H1 (cell line): ENCODE measurements around the gene ANKH. TPM values are rescaled to one million over a fixed set of nuclear protein-coding genes. Genes with fewer than 3 reads are reported as not detected.

Source experiments
- CTCF ChIA-PET: fragments of 300-600 bp; sonication (Branson Sonifier 250); formaldehyde crosslinking; loops from one replicate; lab custom pipeline; 2021; ENCODE audit not compliant: partially characterized antibody; lab: Charles Lee
- POLR2A ChIA-PET: fragments of 300-600 bp; sonication (Branson Sonifier 250); formaldehyde crosslinking; loops from one replicate; lab custom pipeline; 2021; ENCODE audit warnings: inconsistent platforms; ENCODE audit not compliant: partially characterized antibody; lab: Charles Lee
- DNase-seq, 2 experiments: peaks; one replicate each; pipeline versions ENCODE4 v3.0.0 to v3.0.0-alpha.2; 2010 to 2022; ENCODE audit warnings: low spot score in 2 of 2, low read depth in 1 of 2, mixed read lengths in 1 of 2
- FAIRE-seq: peaks from 2 replicates; lab custom pipeline; 2011; peaks lifted over from hg19 to GRCh38; lab: Jason Lieb, UNC
- H2AFZ ChIP-seq: 2 replicates; pipeline ENCODE4 v1.8.1; 2012; ENCODE audit warnings: low read length, inconsistent platforms
- H2AK5ac ChIP-seq: 2 replicates; pipeline ENCODE4 v1.6.1; 2013; ENCODE audit warnings: low read depth, low read length
- H2BK120ac ChIP-seq: replicated peaks from 2 replicates; pipeline ENCODE3; 2013; ENCODE audit warnings: low read depth, low read length, inconsistent platforms
- H2BK12ac ChIP-seq: 2 replicates; pipeline ENCODE4 v1.6.1; 2013; ENCODE audit warnings: low read depth, low read length
- H2BK15ac ChIP-seq: 2 replicates; pipeline ENCODE4 v1.6.1; 2013; ENCODE audit warnings: low read length
- H2BK20ac ChIP-seq: 2 replicates; pipeline ENCODE4 v1.6.1; 2013; ENCODE audit warnings: low read length
- H2BK5ac ChIP-seq: 2 replicates; pipeline ENCODE4 v1.6.1; 2013; ENCODE audit warnings: low read depth, low read length
- H3K14ac ChIP-seq: 2 replicates; pipeline ENCODE4 v1.6.1; 2013; ENCODE audit warnings: inconsistent platforms; ENCODE audit not compliant: insufficient read length
- H3K18ac ChIP-seq: 2 replicates; pipeline ENCODE4 v1.6.1; 2013; ENCODE audit warnings: low read length; ENCODE audit errors: extremely low read depth
- H3K23ac ChIP-seq: 2 replicates; pipeline ENCODE4 v1.6.1; 2013; ENCODE audit warnings: inconsistent platforms; ENCODE audit not compliant: insufficient read length
- H3K23me2 ChIP-seq: 2 replicates; pipeline ENCODE4 v1.6.1; 2013; ENCODE audit warnings: low read depth, low read length
- H3K27ac ChIP-seq: 2 replicates; pipeline ENCODE4 v1.6.1; 2011; ENCODE audit warnings: low read depth, low read length, inconsistent platforms
- H3K27me3 ChIP-seq, 4 experiments: replicated peaks in 1 of 4; 1 replicate in 1 of 4; 2 replicates in 3 of 4; pipeline versions ENCODE4 v1.6.1 to v1.8.1; 2011 to 2013; ENCODE audit warnings: low read length in 3 of 4, mild to moderate bottlenecking in 3 of 4, inconsistent platforms in 2 of 4, mixed read lengths in 2 of 4, moderate library complexity in 1 of 4; ENCODE audit not compliant: control insufficient read depth in 3 of 4, insufficient read depth in 3 of 4; ENCODE audit errors: extremely low read depth in 1 of 4
- H3K36me3 ChIP-seq, 4 experiments: 2 replicates each; pipeline versions ENCODE4 v1.6.1 to v1.8.1; 2011 to 2013; ENCODE audit warnings: mild to moderate bottlenecking in 4 of 4, low read length in 3 of 4, moderate library complexity in 2 of 4, control low read depth in 1 of 4, inconsistent platforms in 1 of 4; ENCODE audit not compliant: insufficient read depth in 4 of 4, control insufficient read depth in 2 of 4
- H3K4ac ChIP-seq: replicated peaks from 2 replicates; pipeline ENCODE3; 2013; ENCODE audit warnings: low read length, low read depth, mixed read lengths, inconsistent platforms; ENCODE audit not compliant: insufficient read length
- H3K4me1 ChIP-seq, 4 experiments: replicated peaks in 1 of 4; 1 replicate in 1 of 4; 2 replicates in 3 of 4; pipeline versions ENCODE4 v1.6.1 to v1.8.1; 2011 to 2013; ENCODE audit warnings: low read length in 3 of 4, inconsistent platforms in 2 of 4, mixed read lengths in 1 of 4; ENCODE audit not compliant: insufficient read depth in 4 of 4, control insufficient read depth in 3 of 4
- H3K4me2 ChIP-seq, 2 experiments: 2 replicates each; pipeline versions ENCODE4 v1.6.1 to v1.8.1; 2011 to 2013; ENCODE audit warnings: low read depth in 2 of 2, low read length in 2 of 2, control low read depth in 1 of 2, inconsistent platforms in 1 of 2, mild to moderate bottlenecking in 1 of 2; ENCODE audit not compliant: insufficient read depth in 1 of 2
- H3K4me3 ChIP-seq, 4 experiments: fragments of 200-600, 300-600 bp in 1 of 4; sonication (generic), shearing (Covaris generic), sonication (Bioruptor Twin) in 1 of 4; 2 replicates each; pipeline versions ENCODE4 v1.5.1 to v1.8.1; 2011 to 2016; ENCODE audit warnings: low read length in 4 of 4, low read depth in 3 of 4, control low read depth in 2 of 4, inconsistent platforms in 2 of 4, mild to moderate bottlenecking in 2 of 4, mixed read lengths in 1 of 4, moderate library complexity in 1 of 4; ENCODE audit not compliant: insufficient read depth in 2 of 4; ENCODE audit errors: extremely low read depth in 1 of 4
- H3K56ac ChIP-seq: replicated peaks from 2 replicates; pipeline ENCODE3; 2013; ENCODE audit warnings: low read depth, mild to moderate bottlenecking, mixed read lengths, low read length, inconsistent platforms; ENCODE audit not compliant: insufficient read length
- H3K79me1 ChIP-seq: 2 replicates; pipeline ENCODE4 v1.6.1; 2013; ENCODE audit warnings: low read depth, low read length, control low read depth
- H3K79me2 ChIP-seq, 2 experiments: 2 replicates each; pipeline versions ENCODE4 v1.6.1 to v1.8.1; 2012 to 2013; ENCODE audit warnings: low read length in 2 of 2, mild to moderate bottlenecking in 2 of 2, inconsistent platforms in 1 of 2; ENCODE audit not compliant: insufficient read depth in 2 of 2, control insufficient read depth in 1 of 2
- H3K9ac ChIP-seq, 4 experiments: replicated peaks in 1 of 4; 1 replicate in 1 of 4; 2 replicates in 3 of 4; pipeline versions ENCODE4 v1.6.1 to v1.8.1; 2011 to 2013; ENCODE audit warnings: low read depth in 3 of 4, low read length in 3 of 4, control low read depth in 2 of 4, mild to moderate bottlenecking in 2 of 4, moderate library complexity in 2 of 4, inconsistent platforms in 1 of 4; ENCODE audit errors: extremely low read depth in 1 of 4
- H3K9me3 ChIP-seq, 2 experiments: 2 replicates each; pipeline versions ENCODE4 v1.6.1 to v1.8.1; 2012 to 2013; ENCODE audit warnings: mild to moderate bottlenecking in 2 of 2, moderate library complexity in 2 of 2, control low read depth in 1 of 2, inconsistent platforms in 1 of 2, low read depth in 1 of 2, low read length in 1 of 2, mixed read lengths in 1 of 2; ENCODE audit not compliant: insufficient read depth in 2 of 2
- H4K20me1 ChIP-seq, 2 experiments: replicated peaks in 1 of 2; 2 replicates each; pipeline versions ENCODE3 to v1.8.1; 2011 to 2013; ENCODE audit warnings: inconsistent platforms in 2 of 2, low read length in 2 of 2, mild to moderate bottlenecking in 1 of 2; ENCODE audit not compliant: insufficient read depth in 2 of 2, control insufficient read depth in 1 of 2
- H4K5ac ChIP-seq: 2 replicates; pipeline ENCODE4 v1.6.1; 2013; ENCODE audit warnings: low read length, low read depth, mixed read lengths, inconsistent platforms; ENCODE audit not compliant: insufficient read length
- H4K8ac ChIP-seq: 2 replicates; pipeline ENCODE4 v1.8.0; 2013; ENCODE audit warnings: mild to moderate bottlenecking, moderate library complexity, low read length, inconsistent platforms; ENCODE audit not compliant: insufficient read depth; ENCODE audit errors: extremely low read depth
- H4K91ac ChIP-seq: replicated peaks from 2 replicates; pipeline ENCODE3; 2013; ENCODE audit warnings: low read length, mixed read lengths, inconsistent platforms; ENCODE audit not compliant: insufficient read length
- BCL11A ChIP-seq, 2 experiments: IDR thresholded peaks; one replicate each; pipeline ENCODE4 v1.6.1; 2011; ENCODE audit warnings: low read depth in 2 of 2, low read length in 2 of 2, mild to moderate bottlenecking in 2 of 2
- E2F6 ChIP-seq: IDR thresholded peaks from 2 replicates; pipeline ENCODE4 v1.6.1; 2012; ENCODE audit warnings: inconsistent platforms
- EGR1 ChIP-seq: IDR thresholded peaks from 2 replicates; pipeline ENCODE4 v1.6.1; 2011; ENCODE audit warnings: low read depth, low read length, borderline replicate concordance
- EP300 ChIP-seq, 2 experiments: IDR thresholded peaks; 1 replicate in 1 of 2; 2 replicates in 1 of 2; pipeline ENCODE4 v1.6.1; 2011 to 2012; ENCODE audit warnings: low read depth in 2 of 2, low read length in 2 of 2, mild to moderate bottlenecking in 2 of 2, borderline replicate concordance in 1 of 2, inconsistent platforms in 1 of 2, moderate library complexity in 1 of 2
- GTF2F1 ChIP-seq: IDR thresholded peaks from 2 replicates; pipeline ENCODE4 v1.6.1; 2012; ENCODE audit warnings: low read depth, low read length, improper control_type of control experiment, borderline replicate concordance
- JUND ChIP-seq: IDR thresholded peaks from 2 replicates; pipeline ENCODE4 v1.6.1; 2011; ENCODE audit warnings: mild to moderate bottlenecking, improper control_type of control experiment, low read length
- KDM4A ChIP-seq: IDR thresholded peaks from one replicate; pipeline ENCODE4 v1.7.1; 2012; ENCODE audit warnings: low read depth, mild to moderate bottlenecking, moderate library complexity, low read length, inconsistent platforms; ENCODE audit not compliant: severe bottlenecking
- RBBP5 ChIP-seq: IDR thresholded peaks from 2 replicates; pipeline ENCODE4 v1.7.1; 2012; ENCODE audit warnings: low read depth, mild to moderate bottlenecking, inconsistent platforms, low read length, moderate library complexity, borderline replicate concordance
- SIN3A ChIP-seq, 2 experiments: IDR thresholded peaks in 1 of 2; conservative IDR thresholded peaks in 1 of 2; 2 replicates each; pipeline ENCODE4 v1.6.1; 2011 to 2012; ENCODE audit warnings: low read length in 2 of 2, improper control_type of control experiment in 1 of 2, low read depth in 1 of 2, mild to moderate bottlenecking in 1 of 2
- TEAD4 ChIP-seq: IDR thresholded peaks from 2 replicates; pipeline ENCODE4 v1.6.1; 2012; ENCODE audit warnings: low read depth, low read length, inconsistent platforms, mixed read lengths
- WGBS, 2 experiments: shearing (Covaris generic) in 1 of 2; methylation state at CpG; one replicate each; pipeline versions ENCODE4 v1.1.6 to v1.1.7; 2013 to 2015; ENCODE audit warnings: low lambda C conversion rate in 2 of 2, mixed read lengths in 2 of 2, inconsistent platforms in 1 of 2, low coverage in 1 of 2, missing lambda C conversion rate in 1 of 2; ENCODE audit not compliant: insufficient replicate concordance in 2 of 2, insufficient coverage in 1 of 2, insufficient read length in 1 of 2; ENCODE audit errors: extremely low coverage in 1 of 2, missing lambda C conversion rate in 1 of 2; 5-methylcytosine and 5-hydroxymethylcytosine counted together
- polyA plus RNA-seq, 7 experiments: library from polyadenylated mRNA; depleted of rRNA in 3 of 7; stranded (reverse) in 5 of 7; unstranded in 2 of 7; fragments of >200 nt in 5 of 7; fragments of 200-250 nt in 2 of 7; gene quantifications; 1 replicate in 5 of 7; 2 replicates in 1 of 7; 4 replicates in 1 of 7; pipeline versions ENCODE4 v1.2.1 to v1.2.3, GENCODE V29; 2011 to 2013; ENCODE audit warnings: missing spikeins in 2 of 7, mixed read lengths in 2 of 7
- total RNA-seq: library from RNA; stranded (reverse); fragmentation: NEBNext Ultra II Directional; extraction: Animal tissue kit (Norgen Biotek cat#: 25700); gene quantifications from 2 replicates; pipeline ENCODE4 v1.2.1, GENCODE V29; 2021

ANKH gene
- total and polyA plus RNA-seq, 2 of the 8 experiments (the other 6 are each of a cell fraction or from before 2014, with no cell fraction given), result 5.3 to 13.0 TPM

GRCh38 chr5:14879393-14879792 lies 7.8 kb upstream of the ANKH start:
- no peak overlapping the region for H2BK5ac ChIP-seq
- H2BK120ac ChIP-seq, result no peak overlapping the region
- POLR2A ChIA-PET, result no interaction called here
- no peaks in the 10 kb centered on the region for H3K79me2 ChIP-seq
- H3K23me2 ChIP-seq, result peaks cover 1% of the 10 kb centered on the region; the same call in 1 of the 2 replicates
- no peak overlapping the region for H2BK12ac ChIP-seq
- WGBS, 2 experiments, result 67% methylated on average over 2 of the region's 2 CpGs; no CpG with 5 or more reads in 1 of the 2 experiments
- H3K9me3 ChIP-seq, result no peaks in the 10 kb centered on the region
- no peak overlapping the region for H3K4me2 ChIP-seq
- H2AFZ ChIP-seq, result no peak overlapping the region
- no peak overlapping the region for H2BK15ac ChIP-seq
- H3K9ac ChIP-seq, result no peak overlapping the region
- no peaks in the 10 kb centered on the region for H3K4me1 ChIP-seq
- no peak overlapping the region for H3K4ac ChIP-seq
- H3K79me1 ChIP-seq, result no peaks in the 10 kb centered on the region
- H3K14ac ChIP-seq, result no peak overlapping the region
- no peak overlapping the region for H3K18ac ChIP-seq
- no peak overlapping the region for H3K27ac ChIP-seq
- no peak overlapping the region for H4K8ac ChIP-seq
- H3K23ac ChIP-seq, result no peak overlapping the region
- H3K36me3 ChIP-seq, result no peaks in the 10 kb centered on the region
- H3K4me3 ChIP-seq, result no peak overlapping the region
- no peak overlapping the region for H2AK5ac ChIP-seq
- H4K91ac ChIP-seq, result no peak overlapping the region
- H2BK20ac ChIP-seq, result no peak overlapping the region
- H4K20me1 ChIP-seq, result no peaks in the 10 kb centered on the region
- peaks cover 0 to 1% (median 0%) of the 10 kb centered on the region in 4 experiments; a peak in 1 of 7 replicates for H3K27me3 ChIP-seq
- DNase-seq (no peak), FAIRE-seq (no peak)
- no peak overlapping the region for H3K56ac ChIP-seq
- CTCF ChIA-PET, result interaction anchor here (0.7 to 1.6 kb wide), 6 partner anchors 9 to 153 kb away, joined by 3 to 6 read pairs (median 3); no protein-coding TSS in a partner anchor
- no peak overlapping the region for H4K5ac ChIP-seq
- TF ChIP-seq GTF2F1 (no peak), EP300 (IDR thresholded peaks at IDR 0.05; ENCODE audit: borderline replicate concordance in 1 of 2, low read depth in 2 of 2, low read length in 2 of 2) (no peak), RBBP5 (no peak), EGR1 (no peak), BCL11A (IDR thresholded peaks at IDR 0.05; ENCODE audit: low read depth in 2 of 2, low read length in 2 of 2) (no peak), KDM4A (no peak), SIN3A (conservative IDR thresholded peaks at IDR 0.05 in 1 of 2, IDR thresholded peaks at IDR 0.05 in 1 of 2; ENCODE audit: low read depth in 1 of 2, low read length in 2 of 2) (no peak), JUND (no peak), TEAD4 (no peak), E2F6 (no peak)
